IMR-90 (cell line): ENCODE data around the gene COMMD1. TPM values are rescaled to one million over a fixed set of nuclear protein-coding genes. Genes with fewer than 3 reads are reported as not detected.

Experiments
- ATAC-seq: fragments of 200-7000 bp; cut with Tn5 transposase; 2 replicates; pipeline ENCODE4 v1.9.1; 2020; ENCODE audit warnings: low read depth, mild to moderate bottlenecking, moderate library complexity
- BruUV-seq: library from RNA; stranded (reverse); fragments of 400-500 nt; replicated peaks from 2 replicates; lab custom pipeline; 2021; lab: Mats Ljungman, UMichigan
- CTCF ChIA-PET: fragments of 300-600 bp; formaldehyde crosslinking; extraction: SDS; loops from one replicate; lab custom pipeline; 2021; ENCODE audit warnings: antibody characterized with exemption; lab: Yijun Ruan, JAX
- POLR2A ChIA-PET: fragments of 300-600 bp; sonication (Branson Sonifier 250); formaldehyde crosslinking; loops from one replicate; lab custom pipeline; 2022; ENCODE audit warnings: antibody characterized with exemption; ENCODE audit not compliant: unreplicated experiment; lab: Charles Lee
- DNase-seq: peaks from one replicate; pipeline ENCODE4 v3.0.0; 2013
- H2AFZ ChIP-seq: replicated peaks from 2 replicates; pipeline ENCODE3; 2013; ENCODE audit warnings: low read length, mild to moderate bottlenecking; ENCODE audit not compliant: poor library complexity
- H2AK5ac ChIP-seq: 2 replicates; pipeline ENCODE4 v1.6.1; 2013; ENCODE audit warnings: low read depth, low read length, inconsistent platforms
- H2AK9ac ChIP-seq: replicated peaks from 2 replicates; pipeline ENCODE3; 2013; ENCODE audit warnings: mild to moderate bottlenecking, low read depth, low read length, moderate library complexity; ENCODE audit not compliant: poor library complexity
- H2BK120ac ChIP-seq: 2 replicates; pipeline ENCODE4 v1.6.1; 2013; ENCODE audit warnings: low read depth, low read length, inconsistent platforms
- H2BK15ac ChIP-seq: 3 replicates; pipeline ENCODE4 v1.6.1; 2013; ENCODE audit warnings: low read depth, low read length, inconsistent platforms
- H2BK20ac ChIP-seq: 2 replicates; pipeline ENCODE4 v1.6.1; 2013; ENCODE audit warnings: low read depth, mild to moderate bottlenecking, inconsistent platforms, low read length, moderate library complexity
- H2BK5ac ChIP-seq: 2 replicates; pipeline ENCODE4 v1.6.1; 2013; ENCODE audit warnings: mild to moderate bottlenecking, low read depth, low read length, inconsistent platforms; ENCODE audit not compliant: poor library complexity, severe bottlenecking
- H3K14ac ChIP-seq: replicated peaks from 2 replicates; pipeline ENCODE4 v1.6.1; 2013; ENCODE audit warnings: low read depth, low read length, inconsistent platforms
- H3K18ac ChIP-seq: 2 replicates; pipeline ENCODE4 v1.6.1; 2013; ENCODE audit warnings: low read depth, low read length, control low read depth
- H3K23ac ChIP-seq: 2 replicates; pipeline ENCODE4 v1.6.1; 2013; ENCODE audit warnings: low read depth, low read length, inconsistent platforms
- H3K27ac ChIP-seq: 2 replicates; pipeline ENCODE4 v1.5.1; 2013; ENCODE audit warnings: mild to moderate bottlenecking, control low read depth, low read length; ENCODE audit not compliant: insufficient read depth
- H3K27me3 ChIP-seq: 2 replicates; pipeline ENCODE4 v1.6.1; 2013; ENCODE audit warnings: low read length; ENCODE audit not compliant: control insufficient read depth, insufficient read depth
- H3K36me3 ChIP-seq: 2 replicates; pipeline ENCODE4 v1.6.1; 2013; ENCODE audit warnings: low read length, mixed read lengths; ENCODE audit not compliant: control insufficient read depth, insufficient read depth
- H3K4ac ChIP-seq: 2 replicates; pipeline ENCODE4 v1.6.1; 2013; ENCODE audit warnings: low read depth, low read length, inconsistent platforms
- H3K4me1 ChIP-seq: 2 replicates; pipeline ENCODE4 v1.6.1; 2013; ENCODE audit warnings: low read length, mixed read lengths; ENCODE audit not compliant: control insufficient read depth, insufficient read depth
- H3K4me2 ChIP-seq: 2 replicates; pipeline ENCODE4 v1.6.1; 2013; ENCODE audit warnings: low read depth, mild to moderate bottlenecking, control low read depth, low read length, moderate library complexity
- H3K4me3 ChIP-seq: 2 replicates; pipeline ENCODE4 v1.5.1; 2013; ENCODE audit warnings: low read depth, mild to moderate bottlenecking, control low read depth, low read length, moderate library complexity; ENCODE audit not compliant: insufficient read depth
- H3K56ac ChIP-seq: 2 replicates; pipeline ENCODE4 v1.6.1; 2013; ENCODE audit warnings: low read length, inconsistent platforms; ENCODE audit not compliant: insufficient read depth; ENCODE audit errors: extremely low read depth
- H3K79me1 ChIP-seq, 2 experiments: 2 replicates each; pipeline ENCODE4 v1.6.1; 2013; ENCODE audit warnings: low read length in 2 of 2, inconsistent platforms in 1 of 2, low read depth in 1 of 2
- H3K9ac ChIP-seq: 2 replicates; pipeline ENCODE4 v1.6.1; 2013; ENCODE audit warnings: low read depth, low read length, control low read depth
- H3K9me1 ChIP-seq: 2 replicates; pipeline ENCODE4 v1.6.1; 2013; ENCODE audit warnings: low read length, inconsistent platforms; ENCODE audit not compliant: insufficient read depth
- H3K9me3 ChIP-seq: 2 replicates; pipeline ENCODE4 v1.6.1; 2013; ENCODE audit warnings: low read length; ENCODE audit not compliant: control insufficient read depth, insufficient read depth
- H4K20me1 ChIP-seq: 2 replicates; pipeline ENCODE4 v1.6.1; 2013; ENCODE audit warnings: low read length, inconsistent platforms; ENCODE audit not compliant: insufficient read depth
- H4K5ac ChIP-seq: 2 replicates; pipeline ENCODE4 v1.6.1; 2013; ENCODE audit warnings: mild to moderate bottlenecking, low read depth, low read length, control low read depth
- H4K8ac ChIP-seq, 2 experiments: 2 replicates each; pipeline ENCODE4 v1.6.1; 2013; ENCODE audit warnings: low read depth in 2 of 2, low read length in 2 of 2, control low read depth in 1 of 2, inconsistent platforms in 1 of 2
- H4K91ac ChIP-seq: 2 replicates; pipeline ENCODE4 v1.6.1; 2013; ENCODE audit warnings: low read depth, low read length, inconsistent platforms; ENCODE audit not compliant: insufficient read depth
- BHLHE40 ChIP-seq: fragments of 150-350 bp; IDR thresholded peaks from 2 replicates; pipeline ENCODE4 v1.6.1; 2016; ENCODE audit warnings: mild to moderate bottlenecking, low read depth, low read length
- CEBPB ChIP-seq: IDR thresholded peaks from 2 replicates; pipeline ENCODE4 v1.6.1; 2012; ENCODE audit warnings: low read depth, low read length, improper control_type of control experiment
- CHD1 ChIP-seq: IDR thresholded peaks from 2 replicates; pipeline ENCODE4 v1.6.1; 2012; ENCODE audit warnings: low read depth, low read length, improper control_type of control experiment
- FOS ChIP-seq: fragments of 150-350 bp; IDR thresholded peaks from 2 replicates; pipeline ENCODE4 v1.6.1; 2016; ENCODE audit warnings: low read depth, low read length
- MAFK ChIP-seq: IDR thresholded peaks from 2 replicates; pipeline ENCODE4 v1.6.1; 2012; ENCODE audit warnings: low read depth, low read length, improper control_type of control experiment
- MAZ ChIP-seq: IDR thresholded peaks from 2 replicates; pipeline ENCODE4 v1.6.1; 2012; ENCODE audit warnings: low read depth, mild to moderate bottlenecking, low read length, improper control_type of control experiment, moderate library complexity, borderline replicate concordance
- MXI1 ChIP-seq: IDR thresholded peaks from 2 replicates; pipeline ENCODE4 v1.6.1; 2012; ENCODE audit warnings: low read depth, mild to moderate bottlenecking, low read length, moderate library complexity, borderline replicate concordance
- NFE2L2 ChIP-seq: fragments of 150-350 bp; IDR thresholded peaks from 2 replicates; pipeline ENCODE4 v1.6.1; 2016; ENCODE audit warnings: low read depth, mild to moderate bottlenecking, low read length
- POLR2A ChIP-seq: IDR thresholded peaks from 2 replicates; pipeline ENCODE4 v1.6.1; 2012; ENCODE audit warnings: mild to moderate bottlenecking, low read depth, low read length
- RAD21 ChIP-seq: IDR thresholded peaks from 2 replicates; pipeline ENCODE4 v1.6.1; 2012; ENCODE audit warnings: low read length, improper control_type of control experiment
- RCOR1 ChIP-seq: IDR thresholded peaks from 2 replicates; pipeline ENCODE4 v1.6.1; 2012; ENCODE audit warnings: mild to moderate bottlenecking, low read length, improper control_type of control experiment; ENCODE audit not compliant: insufficient replicate concordance
- RFX5 ChIP-seq: IDR thresholded peaks from 2 replicates; pipeline ENCODE4 v1.8.0; 2012; ENCODE audit warnings: low read depth, mild to moderate bottlenecking, low read length, moderate library complexity
- SMC3 ChIP-seq: fragments of 150-350 bp; IDR thresholded peaks from 2 replicates; pipeline ENCODE4 v1.6.1; 2016; ENCODE audit warnings: low read depth, mild to moderate bottlenecking, antibody characterized with exemption, low read length, moderate library complexity
- WGBS, 2 experiments: methylation state at CpG; one replicate each; pipeline versions ENCODE4 v1.1.5 to v1.1.7; 2013; ENCODE audit warnings: missing lambda C conversion rate in 2 of 2; ENCODE audit not compliant: insufficient read length in 1 of 2; ENCODE audit errors: extremely low coverage in 2 of 2; 5-methylcytosine and 5-hydroxymethylcytosine counted together
- dilution Hi-C: fragments of 300-500 bp; cut with HindIII; formaldehyde crosslinking; loops from one replicate; pipeline ENCODE4 v1.14.3; 2018; ENCODE audit warnings: low sequenced_read_pairs; ENCODE audit not compliant: unreplicated experiment
- in situ Hi-C: fragments of 300-500 bp; cut with MboI; formaldehyde crosslinking; loops from 3 replicates; pipeline ENCODE4 v1.14.3; 2019; ENCODE audit warnings: low sequenced_read_pairs, inconsistent platforms, mixed read lengths
- intact Hi-C: fragments of 100-400 bp; cut with micrococcal nuclease; formaldehyde crosslinking; loops from 2 replicates; pipeline ENCODE4 v1.10.0; 2022
- polyA plus RNA-seq, 3 experiments: library from polyadenylated mRNA; depleted of rRNA; stranded (reverse); fragments of >200 nt; gene quantifications; 2 replicates each; pipeline ENCODE4 v1.2.3, GENCODE V29; 2012; ENCODE audit warnings: low replicate concordance in 1 of 3
- total RNA-seq: library from RNA; depleted of rRNA; stranded (reverse); fragments of >200 nt; gene quantifications from 2 replicates; pipeline ENCODE4 v1.2.3, GENCODE V29; 2012
- TF ChIP-seq, protein P1 (sequence below): conservative IDR thresholded peaks from 2 replicates; pipeline ENCODE4 v1.5.1; 2012; ENCODE audit warnings: mild to moderate bottlenecking, low read depth, low read length, improper control_type of control experiment
- TF ChIP-seq, protein P2 (sequence below): fragments of 150-350 bp; IDR thresholded peaks from 2 replicates; pipeline ENCODE4 v1.6.1; 2016; ENCODE audit warnings: low read depth, mild to moderate bottlenecking, low read length, moderate library complexity, borderline replicate concordance
- TF ChIP-seq, protein P3 (sequence below): fragments of 150-350 bp; IDR thresholded peaks from 2 replicates; pipeline ENCODE4 v1.6.1; 2017; ENCODE audit warnings: mild to moderate bottlenecking, antibody characterized with exemption, low read length, low read depth

COMMD1 gene
- total and polyA plus RNA-seq, 2 of the 4 experiments (the other 2 are of a cell fraction): 42.8 to 60.4 TPM

DNA sequence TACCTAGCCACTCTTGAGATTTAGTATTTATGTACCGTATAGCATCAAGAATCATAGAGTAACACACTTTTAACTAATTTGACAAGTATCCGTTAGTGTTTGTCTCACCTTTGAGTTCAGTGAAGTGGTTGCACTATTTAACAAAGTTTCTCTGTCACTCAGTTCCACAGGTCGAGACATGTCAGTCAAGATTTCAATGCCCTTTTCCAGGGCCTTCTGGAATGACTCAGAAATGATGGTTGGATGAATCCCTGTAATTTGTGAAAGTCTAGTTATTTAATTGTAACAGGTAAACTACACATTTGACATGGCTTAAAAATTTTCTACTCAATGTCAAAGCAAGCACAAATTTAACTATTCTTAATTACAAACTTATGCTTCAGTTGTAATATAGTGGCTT, 26.7 kb upstream of the COMMD1 start:
- Histone ChIP-seq H3K9me3 (no peaks in the 10 kb centered on the region), H2BK120ac (no peak overlapping the region), H3K27ac (no peak overlapping the region), H4K91ac (no peak overlapping the region), H3K14ac (no peak overlapping the region), H3K4ac (no peak overlapping the region), H2AFZ (no peak overlapping the region), H2AK9ac (no peak overlapping the region), H3K18ac (no peak overlapping the region), H3K4me2 (no peak overlapping the region), H3K36me3 (peaks cover 61% of the 10 kb centered on the region), H4K8ac (no peak overlapping the region), H2AK5ac (no peak overlapping the region), H2BK20ac (no peak overlapping the region), H3K9me1 (no peaks in the 10 kb centered on the region), H3K23ac (no peak overlapping the region), H3K9ac (no peak overlapping the region), H3K4me3 (no peak overlapping the region), H4K5ac (no peak overlapping the region), H3K4me1 (no peaks in the 10 kb centered on the region), H3K27me3 (no peaks in the 10 kb centered on the region), H3K56ac (no peak overlapping the region), H4K20me1 (peaks cover 13% of the 10 kb centered on the region), H2BK5ac (no peak overlapping the region), H3K79me1 (peaks cover 21 to 30% of the 10 kb centered on the region in 2 experiments; a peak in 3 of 4 replicates), H2BK15ac (no peak overlapping the region)
- dilution Hi-C loops (no loop called here), in situ Hi-C loops (loop anchor here (5.0 kb wide), 1 partner anchor 366 kb away; no protein-coding TSS in a partner anchor), intact Hi-C loops (no loop called here)
- CTCF ChIA-PET: no interaction called here
- ATAC-seq: no peak
- 100% methylated on average over 1 of the region's 3 CpGs; no CpG with 5 or more reads in 1 of the 2 experiments for WGBS, 2 experiments
- no TSS peak for BruUV-seq
- POLR2A ChIA-PET: no interaction called here
- no peak for TF ChIP-seq MAFK
- TF ChIP-seq, protein P1, sequence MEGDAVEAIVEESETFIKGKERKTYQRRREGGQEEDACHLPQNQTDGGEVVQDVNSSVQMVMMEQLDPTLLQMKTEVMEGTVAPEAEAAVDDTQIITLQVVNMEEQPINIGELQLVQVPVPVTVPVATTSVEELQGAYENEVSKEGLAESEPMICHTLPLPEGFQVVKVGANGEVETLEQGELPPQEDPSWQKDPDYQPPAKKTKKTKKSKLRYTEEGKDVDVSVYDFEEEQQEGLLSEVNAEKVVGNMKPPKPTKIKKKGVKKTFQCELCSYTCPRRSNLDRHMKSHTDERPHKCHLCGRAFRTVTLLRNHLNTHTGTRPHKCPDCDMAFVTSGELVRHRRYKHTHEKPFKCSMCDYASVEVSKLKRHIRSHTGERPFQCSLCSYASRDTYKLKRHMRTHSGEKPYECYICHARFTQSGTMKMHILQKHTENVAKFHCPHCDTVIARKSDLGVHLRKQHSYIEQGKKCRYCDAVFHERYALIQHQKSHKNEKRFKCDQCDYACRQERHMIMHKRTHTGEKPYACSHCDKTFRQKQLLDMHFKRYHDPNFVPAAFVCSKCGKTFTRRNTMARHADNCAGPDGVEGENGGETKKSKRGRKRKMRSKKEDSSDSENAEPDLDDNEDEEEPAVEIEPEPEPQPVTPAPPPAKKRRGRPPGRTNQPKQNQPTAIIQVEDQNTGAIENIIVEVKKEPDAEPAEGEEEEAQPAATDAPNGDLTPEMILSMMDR: no peak
- no peak for TF ChIP-seq BHLHE40
- TF ChIP-seq, protein P2, sequence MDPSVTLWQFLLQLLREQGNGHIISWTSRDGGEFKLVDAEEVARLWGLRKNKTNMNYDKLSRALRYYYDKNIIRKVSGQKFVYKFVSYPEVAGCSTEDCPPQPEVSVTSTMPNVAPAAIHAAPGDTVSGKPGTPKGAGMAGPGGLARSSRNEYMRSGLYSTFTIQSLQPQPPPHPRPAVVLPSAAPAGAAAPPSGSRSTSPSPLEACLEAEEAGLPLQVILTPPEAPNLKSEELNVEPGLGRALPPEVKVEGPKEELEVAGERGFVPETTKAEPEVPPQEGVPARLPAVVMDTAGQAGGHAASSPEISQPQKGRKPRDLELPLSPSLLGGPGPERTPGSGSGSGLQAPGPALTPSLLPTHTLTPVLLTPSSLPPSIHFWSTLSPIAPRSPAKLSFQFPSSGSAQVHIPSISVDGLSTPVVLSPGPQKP: no peak
- TF ChIP-seq, protein P3, sequence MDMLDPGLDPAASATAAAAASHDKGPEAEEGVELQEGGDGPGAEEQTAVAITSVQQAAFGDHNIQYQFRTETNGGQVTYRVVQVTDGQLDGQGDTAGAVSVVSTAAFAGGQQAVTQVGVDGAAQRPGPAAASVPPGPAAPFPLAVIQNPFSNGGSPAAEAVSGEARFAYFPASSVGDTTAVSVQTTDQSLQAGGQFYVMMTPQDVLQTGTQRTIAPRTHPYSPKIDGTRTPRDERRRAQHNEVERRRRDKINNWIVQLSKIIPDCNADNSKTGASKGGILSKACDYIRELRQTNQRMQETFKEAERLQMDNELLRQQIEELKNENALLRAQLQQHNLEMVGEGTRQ: no peak
- TF ChIP-seq RCOR1: no peak
- no peak for TF ChIP-seq MXI1
- TF ChIP-seq POLR2A: no peak
- no peak for TF ChIP-seq CEBPB
- no peak for TF ChIP-seq MAZ
- TF ChIP-seq RAD21: no peak
- TF ChIP-seq RFX5: no peak
- no peak for TF ChIP-seq CHD1
- TF ChIP-seq SMC3: no peak
- TF ChIP-seq FOS: no peak
- no peak for TF ChIP-seq NFE2L2
- no peak for DNase-seq
